Glutamatergic neuron (in vitro differentiated cells): ENCODE measurements around the gene INKA1. TPM values are rescaled to one million over a fixed set of nuclear protein-coding genes. Genes with fewer than 3 reads are reported as not detected.
"Not testable (repeated sequence)": the region's sequence is repeated elsewhere in the genome, so short reads cannot be mapped to it uniquely, and the experiment has no call there.

ENCODE experiments used
- DNase-seq: peaks from one replicate; pipeline ENCODE4 v3.0.0; 2022
- H3K27ac Mint-ChIP-seq: one replicate; pipeline ENCODE4 v1.8.0; 2020; ENCODE audit warnings: mild to moderate bottlenecking, mixed read lengths, inconsistent platforms; ENCODE audit not compliant: unreplicated experiment
- H3K27me3 Mint-ChIP-seq: one replicate; pipeline ENCODE4 v1.8.0; 2020; ENCODE audit warnings: mild to moderate bottlenecking, moderate library complexity, mixed read lengths, inconsistent platforms; ENCODE audit not compliant: unreplicated experiment
- H3K36me3 Mint-ChIP-seq: one replicate; pipeline ENCODE4 v1.8.0; 2020; ENCODE audit warnings: mild to moderate bottlenecking, mixed read lengths, inconsistent platforms; ENCODE audit not compliant: unreplicated experiment
- H3K4me1 Mint-ChIP-seq: one replicate; pipeline ENCODE4 v1.8.0; 2020; ENCODE audit warnings: mild to moderate bottlenecking, low read depth, mixed read lengths, inconsistent platforms; ENCODE audit not compliant: unreplicated experiment
- H3K4me3 Mint-ChIP-seq: one replicate; pipeline ENCODE4 v1.8.0; 2020; ENCODE audit warnings: mild to moderate bottlenecking, mixed read lengths, inconsistent platforms; ENCODE audit not compliant: unreplicated experiment
- H3K9me3 Mint-ChIP-seq: one replicate; pipeline ENCODE4 v1.8.0; 2020; ENCODE audit warnings: mild to moderate bottlenecking, moderate library complexity, mixed read lengths, inconsistent platforms; ENCODE audit not compliant: unreplicated experiment
- CTCF ChIP-seq: fragments of 200-600 bp; sonication (generic); IDR thresholded peaks from one replicate; pipeline ENCODE4 v1.5.0; 2021; ENCODE audit not compliant: partially characterized antibody, unreplicated experiment
- total RNA-seq: library from RNA; stranded (reverse); fragmentation: NEBNext Ultra II Directional; extraction: Animal tissue kit (Norgen Biotek cat#: 25700); gene quantifications from one replicate; pipeline ENCODE4 v1.2.1, GENCODE V29; 2021; ENCODE audit not compliant: unreplicated experiment

INKA1 gene
- total RNA-seq, 1 donor from 2014 or later: 4.2 TPM

GRCh38 chr3:49806850-49807249 lies 3.8 kb downstream of the INKA1 start:
- Mint-ChIP-seq H3K4me1 (peaks cover 11% of the 10 kb centered on the region), H3K27me3 (peaks cover 13% of the 10 kb centered on the region), H3K27ac (no peak overlapping the region), H3K4me3 (no peak overlapping the region), H3K9me3 (peaks cover 12% of the 10 kb centered on the region), H3K36me3 (no peaks in the 10 kb centered on the region)
- TF ChIP-seq CTCF: no peak
- DNase-seq: no peak

GRCh38 chr3:49807431-49808114 lies 4.5 kb downstream of the INKA1 start:
- H3K27ac Mint-ChIP-seq: no peak overlapping the region

GRCh38 chr3:49812916-49813496 lies 9.9 kb downstream of the INKA1 start:
- H3K27me3 Mint-ChIP-seq: peaks cover 8% of the 10 kb centered on the region
- no peak overlapping the region for H3K4me3 Mint-ChIP-seq
- TF ChIP-seq CTCF: no peak
- H3K4me1 Mint-ChIP-seq: no peaks in the 10 kb centered on the region
- peaks cover 3% of the 10 kb centered on the region for H3K9me3 Mint-ChIP-seq
- no peak overlapping the region for H3K27ac Mint-ChIP-seq
- DNase-seq: no peak
- H3K36me3 Mint-ChIP-seq: no peaks in the 10 kb centered on the region

More at GRCh38 chr3:49807431-49808114, 4.5 kb downstream of the INKA1 start:
- Mint-ChIP-seq H3K27me3 (peaks cover 9% of the 10 kb centered on the region), H3K4me1 (peaks cover 11% of the 10 kb centered on the region), H3K9me3 (peaks cover 8% of the 10 kb centered on the region), H3K36me3 (no peaks in the 10 kb centered on the region), H3K4me3 (no peak overlapping the region)
- TF ChIP-seq CTCF: no peak
- DNase-seq: no peak

GRCh38 chr3:49813497-49814174 lies 10.6 kb downstream of the INKA1 start, which contains the start of gene UBA7:
UBA7 (minus strand) TSS chr3:49813953; CDS start chr3:49813787, 166 bp downstream.
- DNase-seq: no peak
- no peak within 1 kb of the TSS for H3K4me3 Mint-ChIP-seq
- H3K27ac Mint-ChIP-seq: no peak within 1 kb of the TSS
- H3K27me3 Mint-ChIP-seq: peaks cover 8% of the 10 kb centered on the region
- H3K4me1 Mint-ChIP-seq: no peaks in the 10 kb centered on the region
- no peaks in the 10 kb centered on the region for H3K36me3 Mint-ChIP-seq
- no peak for TF ChIP-seq CTCF
- peaks cover 3% of the 10 kb centered on the region for H3K9me3 Mint-ChIP-seq

GRCh38 chr3:49823131-49823530 lies 20.1 kb downstream of the INKA1 start:
- H3K27me3 Mint-ChIP-seq, H3K9me3 Mint-ChIP-seq, DNase-seq, H3K4me1 Mint-ChIP-seq, H3K36me3 Mint-ChIP-seq, H3K27ac Mint-ChIP-seq, H3K4me3 Mint-ChIP-seq: not testable (repeated sequence)
